ENCODE data around the gene PEPD.

PEPD gene

DNA sequence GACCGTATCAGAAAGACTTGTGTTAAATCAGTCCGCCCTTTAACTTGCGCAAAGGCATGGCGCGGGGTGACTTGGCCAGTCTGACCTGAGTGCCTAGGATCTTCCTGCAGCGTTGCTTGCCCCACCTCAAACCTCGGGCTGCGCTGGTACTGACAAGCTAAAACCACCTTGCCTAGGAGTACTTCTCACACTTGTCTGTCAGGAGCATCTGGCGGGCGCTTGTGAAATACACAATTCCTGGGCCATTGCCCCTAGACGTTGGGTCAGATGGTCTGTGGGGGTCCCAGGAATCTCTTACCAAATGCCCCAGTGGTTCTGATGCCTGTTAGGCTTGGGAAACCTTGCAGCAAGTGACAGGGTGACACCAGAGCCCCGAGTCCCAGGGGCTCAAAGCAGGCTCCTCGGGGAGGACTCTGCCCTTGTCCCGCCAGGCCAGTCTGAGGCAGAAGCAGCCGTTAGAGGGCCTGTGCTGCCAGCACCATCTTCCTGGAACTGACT, 135.2 kb downstream of the PEPD start:
- DNase-seq (ENCODE audit: low spot score) (no peak), FAIRE-seq (no peak)

DNA sequence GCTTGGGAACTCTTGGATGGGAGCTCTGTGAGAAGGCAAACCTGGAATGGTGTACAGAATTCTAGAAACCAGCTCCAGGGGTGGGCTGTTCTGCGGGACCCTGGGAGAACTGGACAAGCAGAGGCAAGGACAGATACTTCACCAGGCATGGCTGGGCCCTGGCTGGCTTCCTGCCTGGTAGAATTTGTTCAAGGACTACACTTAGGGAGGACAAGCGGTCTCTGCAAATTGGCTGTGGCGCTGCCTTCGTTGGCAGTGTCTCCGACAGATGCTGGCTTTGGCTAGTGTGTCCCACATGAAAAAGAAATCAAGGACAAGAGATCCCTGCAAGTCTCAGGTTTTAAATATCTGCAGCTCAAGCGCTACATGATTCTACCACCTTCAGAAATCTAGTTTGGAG, 135.6 kb downstream of the PEPD start:
- no peak for DNase-seq (ENCODE audit: low spot score)
- no peak for FAIRE-seq

DNA sequence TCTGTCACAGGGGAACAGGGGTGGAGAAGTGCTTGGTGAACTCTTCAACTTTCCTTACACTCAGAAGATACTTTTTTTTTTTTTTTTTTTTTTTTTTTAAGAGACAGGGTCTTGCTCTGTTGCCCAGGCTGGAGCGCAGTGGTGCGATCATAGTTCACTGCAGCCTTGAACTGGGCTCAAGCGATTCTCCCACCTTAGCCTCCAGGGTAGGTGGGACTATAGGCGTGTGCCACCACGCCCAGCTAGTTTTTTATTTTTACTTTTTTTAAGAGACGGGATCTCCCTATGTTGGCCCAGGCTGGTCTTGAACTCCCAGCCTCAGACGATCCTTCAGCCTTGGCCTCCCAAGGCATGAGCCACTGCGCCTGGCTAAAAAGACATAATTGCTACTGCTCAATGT, 136.6 kb downstream of the PEPD start:
- no peak for DNase-seq (ENCODE audit: low spot score)
- FAIRE-seq = no peak

DNA sequence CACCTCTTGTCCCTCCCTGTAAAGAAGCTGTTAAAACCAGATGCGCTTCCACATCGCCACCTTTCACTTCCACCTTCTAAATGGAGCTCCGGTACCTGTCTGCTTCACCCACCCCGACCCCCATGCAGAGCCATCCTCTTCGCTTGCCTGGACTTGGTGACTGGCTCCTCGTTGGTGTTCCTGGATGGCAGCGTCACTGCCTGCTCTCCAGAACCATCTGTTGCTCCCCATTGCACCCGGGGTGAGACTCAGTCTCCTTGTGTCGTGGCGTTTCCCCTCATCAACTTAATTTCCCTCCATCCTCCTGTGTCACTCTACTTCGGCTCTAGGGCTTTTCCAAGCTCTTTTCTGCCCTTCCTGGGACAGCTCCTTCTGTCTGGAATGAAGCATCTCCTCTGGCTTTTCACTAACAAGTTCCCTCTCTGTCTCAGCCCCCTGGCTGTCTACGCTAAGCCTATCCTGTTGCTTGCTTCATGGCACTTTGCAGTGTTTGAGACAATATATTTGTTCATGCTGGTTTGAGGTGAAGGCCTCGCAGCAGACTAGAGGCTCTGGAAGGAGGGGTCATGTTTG, 137.8 kb downstream of the PEPD start:
- DNase-seq (ENCODE audit: low spot score) (no peak), FAIRE-seq (no peak)

DNA sequence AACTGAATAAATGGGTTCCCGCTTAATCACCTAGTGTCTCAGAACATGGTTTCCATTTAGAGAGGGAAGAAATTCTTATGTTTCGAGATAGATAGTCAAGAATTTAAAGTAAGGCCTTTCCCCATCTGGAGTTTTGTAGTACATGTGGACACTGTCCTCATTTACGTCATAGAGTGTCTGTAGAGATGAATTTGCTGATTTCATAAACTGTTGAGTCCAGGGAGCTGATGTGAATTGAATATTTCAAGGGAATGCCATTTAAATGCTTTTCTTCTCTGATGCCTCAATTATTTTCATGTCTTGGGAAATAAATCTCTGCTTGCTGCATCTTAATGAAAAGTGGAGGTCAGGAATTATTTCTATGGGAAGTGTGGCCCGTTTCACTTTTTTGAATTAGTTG, 138.6 kb downstream of the PEPD start:
- FAIRE-seq = no peak
- no peak for DNase-seq (ENCODE audit: low spot score)

DNA sequence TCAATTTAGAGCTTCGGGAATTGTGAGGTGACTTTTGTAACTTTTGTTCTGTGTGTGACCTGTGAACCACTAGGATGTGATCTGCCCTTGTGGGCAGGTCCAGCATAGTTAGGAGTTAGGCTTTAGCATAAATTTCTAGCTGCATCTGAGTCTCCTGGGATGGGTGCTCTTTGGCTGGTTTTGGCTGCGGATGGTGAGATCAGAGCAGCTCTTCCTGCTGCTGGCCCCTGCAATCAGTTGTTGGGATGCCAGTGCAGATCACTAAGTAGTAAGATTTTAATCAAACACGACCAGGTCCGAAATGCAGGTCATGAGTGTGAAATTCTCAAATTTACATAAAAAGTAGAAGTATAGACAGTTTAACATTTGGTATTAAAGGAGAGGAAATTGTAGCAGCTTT, 139.6 kb downstream of the PEPD start:
- FAIRE-seq = no peak
- no peak for DNase-seq (ENCODE audit: low spot score)

DNA sequence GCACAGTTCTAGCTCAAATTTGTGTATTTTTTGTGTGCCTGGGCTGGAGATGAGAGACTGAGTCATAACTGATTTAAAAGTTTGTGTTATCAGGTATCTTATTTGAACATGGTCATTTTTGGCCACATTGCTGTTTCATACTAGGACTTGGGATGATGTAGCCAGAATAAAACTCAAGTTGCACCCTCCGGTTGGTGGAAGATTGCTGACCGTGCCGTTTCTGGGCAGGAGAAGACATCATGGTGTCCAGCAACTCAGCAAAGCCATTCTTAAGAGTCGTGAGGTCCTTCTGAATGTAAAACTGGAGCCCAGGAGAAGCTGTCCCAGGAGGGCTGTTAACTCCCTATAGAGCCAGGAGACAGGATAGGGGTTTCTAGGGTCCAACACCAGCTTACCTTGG, 140.5 kb downstream of the PEPD start:
- no peak for FAIRE-seq
- DNase-seq (ENCODE audit: low spot score) = no peak

DNA sequence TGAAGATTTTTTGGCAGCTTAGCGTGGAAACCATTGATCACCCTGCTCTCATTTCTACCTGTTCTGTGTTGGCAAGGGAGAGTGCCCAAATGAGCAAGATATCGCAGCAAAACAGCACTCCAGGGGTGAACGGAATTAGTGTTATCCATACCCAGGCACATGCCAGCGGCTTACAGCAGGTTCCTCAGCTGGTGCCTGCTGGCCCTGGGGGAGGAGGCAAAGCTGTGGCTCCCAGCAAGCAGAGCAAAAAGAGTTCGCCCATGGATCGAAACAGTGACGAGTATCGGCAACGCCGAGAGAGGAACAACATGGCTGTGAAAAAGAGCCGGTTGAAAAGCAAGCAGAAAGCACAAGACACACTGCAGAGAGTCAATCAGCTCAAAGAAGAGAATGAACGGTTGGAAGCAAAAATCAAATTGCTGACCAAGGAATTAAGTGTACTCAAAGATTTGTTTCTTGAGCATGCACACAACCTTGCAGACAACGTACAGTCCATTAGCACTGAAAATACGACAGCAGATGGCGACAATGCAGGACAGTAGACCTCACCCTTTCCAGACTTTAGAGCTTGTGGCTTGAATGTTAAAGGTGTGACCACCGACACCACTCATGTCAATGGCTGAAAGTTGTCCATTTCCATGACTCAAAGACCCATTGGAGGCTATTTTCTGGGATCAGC, 142.3 kb downstream of the PEPD start:
- FAIRE-seq (no peak), DNase-seq (ENCODE audit: low spot score) (no peak)

DNA sequence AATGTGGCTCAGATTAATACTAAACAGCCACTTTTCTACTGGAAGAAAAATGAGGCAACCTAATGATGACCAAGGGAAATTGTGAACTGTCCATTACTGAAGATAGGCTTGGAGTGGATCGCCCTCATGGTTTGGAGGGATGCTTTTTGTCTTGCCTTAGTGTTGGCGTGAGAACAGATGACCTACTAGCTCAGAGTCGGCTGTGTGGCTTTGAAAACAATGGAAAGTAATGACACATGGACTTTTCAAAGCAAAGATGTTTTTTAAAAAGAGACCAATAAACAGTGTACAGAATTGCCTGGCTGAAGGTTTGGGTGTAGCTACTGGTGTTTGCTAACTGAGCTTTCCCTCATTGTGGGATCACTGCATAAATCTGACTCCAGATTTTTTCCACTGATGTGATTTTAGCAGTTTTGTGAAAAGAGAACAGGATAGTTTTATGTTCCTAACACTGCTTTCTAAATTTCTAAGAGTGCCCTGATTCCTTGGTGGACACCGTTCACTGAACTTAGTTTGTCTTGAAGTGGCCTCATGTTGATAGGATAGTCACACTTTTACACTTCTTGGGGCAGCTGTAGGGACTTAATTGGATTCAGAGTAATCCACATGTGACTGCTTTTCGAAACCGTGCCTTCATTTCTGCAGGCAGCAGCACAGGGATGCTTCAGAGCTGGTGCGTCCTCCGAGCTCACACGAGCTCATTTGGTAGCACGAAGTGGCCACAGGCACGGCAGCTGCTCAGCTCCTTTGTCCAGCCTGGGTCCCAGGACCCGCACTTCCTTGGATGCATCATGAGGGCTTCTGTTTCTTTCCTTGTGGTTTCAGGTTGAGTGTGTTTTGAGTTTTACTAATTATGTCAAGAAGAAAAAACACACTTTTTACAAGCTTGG, 143.8 kb downstream of the PEPD start:
- no peak for DNase-seq (ENCODE audit: low spot score)
- FAIRE-seq = no peak

DNA sequence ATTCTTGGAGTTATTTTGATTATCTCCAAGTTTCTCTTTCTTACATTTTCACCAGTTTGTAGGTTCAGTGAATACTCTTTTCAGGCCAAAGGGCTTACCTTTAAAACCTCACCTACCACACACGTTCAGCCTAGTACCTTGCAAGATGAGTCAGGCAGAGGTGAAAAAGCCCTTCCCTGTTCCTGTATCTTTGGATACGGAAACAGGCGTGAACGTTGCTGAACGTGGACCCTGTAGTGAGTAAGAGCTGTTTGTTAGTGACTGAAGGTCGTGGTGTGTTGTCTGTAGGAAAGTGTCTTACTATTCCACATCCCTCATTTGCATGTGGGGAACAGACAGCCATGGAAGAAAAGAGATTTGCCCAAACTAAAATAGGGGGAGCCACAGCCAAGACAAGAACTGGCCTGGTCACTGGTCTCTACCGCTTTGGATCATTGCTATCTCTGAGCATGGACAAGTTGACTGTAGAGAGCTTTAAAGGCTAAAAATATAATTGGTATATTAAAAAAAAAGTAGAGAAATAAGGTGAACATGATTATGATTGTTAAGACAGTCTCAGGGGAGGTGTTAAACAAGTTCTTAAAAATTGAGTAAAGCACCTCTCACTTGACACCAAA, 144.5 kb downstream of the PEPD start:
- FAIRE-seq (no peak), DNase-seq (ENCODE audit: low spot score) (no peak)

DNA sequence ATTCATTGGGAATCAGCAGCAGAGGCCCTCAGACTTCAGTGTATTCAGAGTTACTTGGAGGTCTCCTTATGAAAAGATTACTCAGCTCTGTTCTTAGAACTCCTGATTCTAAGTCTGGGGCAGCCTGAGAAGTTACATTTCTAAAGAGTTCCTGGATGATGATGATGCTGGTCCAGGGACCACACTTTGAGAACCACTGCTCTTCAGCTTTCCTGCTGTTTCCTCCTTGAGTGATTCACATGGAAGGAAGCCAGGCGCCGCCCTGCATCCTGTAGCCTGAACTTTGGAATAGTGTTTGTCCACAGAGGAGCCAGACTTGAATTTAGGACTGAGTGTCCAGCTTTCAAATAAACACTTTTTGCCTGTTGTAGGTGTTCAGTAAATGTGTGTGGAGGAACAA, 145.2 kb downstream of the PEPD start:
- DNase-seq (ENCODE audit: low spot score) = peak; percentile 40
- no peak for FAIRE-seq

DNA sequence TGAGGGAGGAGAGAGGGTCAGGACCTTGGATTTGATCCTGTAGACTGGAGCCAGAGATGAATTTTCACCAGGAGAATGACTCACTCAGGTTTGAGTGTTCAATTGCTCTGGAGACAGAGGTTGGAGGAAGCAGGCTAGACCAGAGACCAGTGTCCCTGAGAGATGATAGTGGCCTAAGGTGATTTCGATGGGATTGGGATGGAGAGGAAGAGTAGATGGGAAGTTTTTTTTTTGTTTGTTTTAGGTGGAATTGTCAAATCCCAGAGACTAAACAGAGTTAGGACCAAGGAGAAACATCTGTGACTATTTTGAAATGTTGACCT, 145.8 kb downstream of the PEPD start:
- FAIRE-seq = no peak
- DNase-seq (ENCODE audit: low spot score) = no peak

DNA sequence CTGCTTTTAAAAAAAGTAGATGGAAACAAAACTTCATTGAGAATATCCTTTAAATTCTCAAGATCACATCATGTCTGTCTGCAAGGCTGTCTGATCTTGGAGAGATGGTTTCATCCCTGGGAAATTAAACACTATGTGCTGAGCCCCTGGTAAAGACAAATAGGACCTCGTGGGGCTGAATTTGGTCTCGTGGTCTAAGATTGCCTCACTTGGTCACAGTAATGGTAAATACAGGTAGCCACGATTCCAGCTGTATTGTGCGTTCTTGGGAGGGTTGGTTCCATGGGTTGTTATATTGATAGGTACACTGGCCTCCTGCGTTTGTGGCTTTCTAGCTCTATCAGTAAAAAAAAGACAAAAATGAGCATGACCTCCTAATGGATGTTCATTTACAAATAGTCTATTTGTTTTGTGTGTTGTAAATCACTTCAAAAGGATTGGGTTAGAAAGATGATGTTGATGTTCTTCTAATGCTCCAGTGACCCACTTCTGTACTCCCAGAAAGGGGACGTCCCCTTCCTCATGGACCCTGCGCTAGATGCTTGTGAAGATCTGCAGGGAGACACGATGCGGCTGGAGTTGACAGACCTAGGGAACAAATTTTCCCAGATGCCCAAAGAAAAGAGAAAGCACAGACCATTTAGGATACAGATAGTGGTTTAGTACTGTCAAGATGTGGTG, 146.3 kb downstream of the PEPD start:
- FAIRE-seq (no peak), DNase-seq (ENCODE audit: low spot score) (no peak)

DNA sequence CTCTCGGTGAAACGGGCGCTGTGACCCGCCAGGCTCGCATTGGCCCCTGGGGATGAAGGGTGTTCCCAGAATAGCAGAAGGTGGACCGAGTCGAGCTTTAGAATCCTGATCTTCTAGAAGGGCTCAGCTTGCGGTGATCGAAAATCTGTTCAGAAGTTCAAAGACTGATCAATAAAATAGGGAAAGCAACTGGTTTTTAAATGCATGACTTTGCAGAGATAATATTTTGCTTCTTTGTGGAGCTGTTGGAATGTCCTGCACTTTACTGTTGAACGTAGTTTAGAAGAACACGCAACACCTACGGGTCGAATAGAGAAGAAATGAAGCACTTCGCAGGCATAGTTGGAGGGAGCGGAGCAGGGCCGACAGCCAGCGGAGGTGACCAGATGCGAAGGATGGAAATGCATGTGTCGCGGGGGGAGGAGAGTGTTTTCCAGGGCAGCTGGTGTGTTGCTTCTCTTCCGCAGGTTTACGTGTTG, 147.3 kb downstream of the PEPD start:
- no peak for FAIRE-seq
- no peak for DNase-seq (ENCODE audit: low spot score)

DNA sequence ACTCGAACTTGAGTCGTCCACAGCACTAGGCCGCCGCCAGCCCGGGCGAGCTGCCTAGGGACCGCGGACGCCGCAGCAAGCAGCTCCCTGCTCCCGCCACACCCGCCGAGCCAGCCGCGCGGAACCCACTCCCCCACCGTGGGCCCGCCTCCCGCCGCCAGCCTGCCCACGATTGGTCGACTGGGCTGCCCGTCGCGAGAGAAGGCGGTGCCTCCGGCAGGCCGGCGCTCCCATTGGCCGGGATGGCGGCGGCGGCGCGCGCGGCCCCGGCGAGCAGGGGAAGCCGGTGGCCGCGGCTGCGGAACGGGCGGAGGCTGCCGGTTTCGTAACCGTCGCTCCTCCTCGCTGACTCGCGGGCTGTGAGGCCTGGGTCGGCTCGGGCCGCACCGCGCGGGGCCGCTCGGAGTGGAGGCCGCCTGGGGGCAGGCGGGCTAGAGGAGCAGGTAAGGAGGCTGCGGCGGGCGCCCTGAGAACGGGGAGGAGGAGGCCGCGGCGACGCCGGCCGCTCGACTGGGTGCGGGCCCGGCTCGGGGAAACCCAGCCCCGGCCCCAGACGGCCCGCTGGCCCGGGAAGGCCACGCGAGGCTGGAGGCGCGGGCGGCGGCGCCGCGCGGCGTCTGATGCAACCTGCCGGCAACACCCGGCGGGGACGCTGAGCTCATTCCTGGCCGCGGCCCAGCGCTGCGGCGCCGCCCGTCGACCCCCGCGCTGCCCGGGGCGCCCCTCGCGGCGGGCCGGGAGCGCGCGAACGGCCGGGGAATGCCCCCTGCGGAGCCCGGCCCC, 147.9 kb downstream of the PEPD start, which contains the start of gene CEBPG:
CEBPG (plus strand) TSS at position 257 of the 783 bp plus-strand sequence. CDS start 5,531 bp downstream, outside the sequence.
- DNase-seq (ENCODE audit: low spot score) = peak; percentile 98
- peak; percentile 76 for FAIRE-seq

DNA sequence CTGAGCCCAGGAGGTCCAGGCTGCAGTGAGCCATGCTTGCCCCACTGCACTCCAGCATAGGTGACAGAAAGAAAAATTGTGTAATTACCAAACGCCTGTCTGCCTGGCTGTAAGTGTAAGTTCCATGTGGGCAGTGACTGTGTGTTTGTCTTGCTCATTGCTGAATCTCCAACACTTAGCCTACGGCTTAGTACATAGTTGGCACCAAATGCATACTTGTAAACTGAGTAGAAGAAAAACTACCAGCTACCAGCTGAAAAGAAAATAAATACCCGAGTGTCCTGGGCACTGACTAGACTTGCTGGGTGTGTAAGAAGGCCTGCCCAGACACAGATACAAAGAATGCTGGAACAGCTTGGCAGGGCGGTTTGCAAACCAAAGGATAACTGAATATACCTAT, 150.8 kb downstream of the PEPD start:
- no peak for DNase-seq (ENCODE audit: low spot score)
- FAIRE-seq = no peak

DNA sequence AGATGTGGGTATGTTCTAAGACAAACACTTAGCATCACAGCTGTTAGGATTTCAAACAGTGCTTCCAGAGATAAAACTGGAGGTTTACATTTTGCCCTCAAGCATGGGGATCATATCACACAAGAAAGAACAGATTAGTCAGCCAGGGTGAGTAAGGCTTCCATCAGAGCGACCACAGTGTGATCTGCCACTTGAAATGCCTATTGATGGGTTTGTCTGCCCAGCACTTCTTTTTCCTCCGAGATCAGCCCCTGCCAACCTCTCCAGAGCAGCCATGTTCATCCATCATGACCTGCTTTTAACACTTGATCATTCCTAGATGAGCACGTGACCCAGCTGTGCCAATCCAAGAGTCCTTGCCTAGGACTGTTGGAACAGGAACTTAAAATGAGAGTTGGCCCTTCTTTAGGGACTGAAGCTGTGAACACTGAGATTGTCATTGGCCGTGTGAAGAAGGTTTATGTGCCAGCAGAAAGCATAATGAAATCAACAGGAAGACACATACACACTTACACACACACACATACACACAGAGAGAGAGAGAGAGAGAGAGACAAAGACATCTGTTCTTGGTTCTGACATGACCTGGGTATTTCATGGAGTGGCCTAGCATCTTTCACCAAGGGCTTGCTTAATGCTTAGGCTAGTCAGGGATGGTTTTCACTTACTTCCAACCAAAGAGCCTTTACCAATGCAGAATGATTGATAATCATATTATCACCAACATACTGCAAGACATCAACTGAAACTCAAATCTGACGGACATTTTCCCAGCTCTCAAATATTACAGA, 153.3 kb downstream of the PEPD start:
- DNase-seq (ENCODE audit: low spot score) (no peak), FAIRE-seq (no peak)

DNA sequence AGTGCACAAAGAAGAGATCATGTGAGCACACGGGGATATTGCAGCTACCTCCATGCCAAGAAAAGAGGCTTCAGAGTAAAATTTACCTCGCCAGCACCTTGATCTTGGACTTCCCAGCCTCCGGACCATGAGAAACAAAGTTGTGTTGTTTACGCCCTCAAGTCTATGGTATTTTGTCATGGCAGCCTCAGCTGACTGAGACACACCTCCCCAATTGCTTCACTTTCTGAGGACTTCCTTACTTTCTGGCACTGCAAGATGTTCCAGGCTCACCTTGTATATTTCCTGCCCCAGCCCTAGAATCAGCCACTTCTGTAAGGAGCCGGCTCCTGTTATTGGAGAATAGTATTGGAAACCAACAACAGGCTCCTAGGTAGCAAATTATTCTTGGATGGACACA, 154.7 kb downstream of the PEPD start:
- DNase-seq (ENCODE audit: low spot score) (no peak), FAIRE-seq (no peak)

DNA sequence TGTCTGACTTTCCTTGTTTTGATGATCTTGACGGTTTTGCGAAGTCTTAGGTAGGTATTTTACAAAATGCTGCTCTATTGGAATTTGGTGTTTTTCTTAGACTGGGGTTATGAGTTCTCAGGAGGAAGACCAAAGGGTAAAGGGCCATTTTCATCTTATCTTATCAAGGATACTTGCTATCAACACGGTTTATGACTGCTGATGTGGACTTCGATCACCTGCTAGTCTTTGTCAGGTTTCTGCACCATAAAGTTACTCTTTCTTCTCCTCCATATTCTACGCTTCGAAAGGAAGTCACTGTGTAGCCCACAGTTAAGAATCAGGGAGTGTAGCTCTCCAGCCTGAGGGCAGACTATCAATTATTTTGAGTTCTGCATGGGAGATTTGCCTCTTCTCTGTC, 155.5 kb downstream of the PEPD start:
- no peak for FAIRE-seq

DNA sequence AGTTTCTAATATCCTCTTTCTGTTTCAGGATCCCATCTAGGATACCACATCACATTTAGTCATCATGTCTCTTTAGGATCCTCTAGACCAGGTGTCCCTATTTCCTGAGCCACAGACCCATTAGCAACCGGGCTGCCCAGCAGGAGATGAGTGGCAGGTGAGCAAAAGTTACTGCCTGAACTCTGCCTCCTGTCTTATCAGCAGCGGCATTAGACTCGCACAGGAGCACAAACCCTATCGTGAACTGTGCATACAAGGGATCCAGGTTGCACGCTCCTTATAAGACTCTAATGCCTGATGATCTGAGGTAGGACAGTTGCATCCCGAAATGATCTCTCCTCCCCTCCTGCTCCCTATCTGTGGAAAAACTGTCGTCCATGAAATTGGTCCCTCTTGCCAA, 155.9 kb downstream of the PEPD start:
- DNase-seq (ENCODE audit: low spot score) (no peak), FAIRE-seq (no peak)

More for the DNA sequence above, 155.5 kb downstream of the PEPD start:
- no peak for DNase-seq (ENCODE audit: low spot score)
